HepG2 (cell line): ENCODE data around the gene PALM3. TPM values are rescaled to one million over a fixed set of nuclear protein-coding genes. Genes with fewer than 3 reads are reported as not detected.

Experiments
- BATF2 ChIP-seq: sonication (generic); formaldehyde crosslinking; IDR thresholded peaks from 2 replicates; pipeline ENCODE4 v1.8.0; 2022; ENCODE audit warnings: mild to moderate bottlenecking, missing genetic modification reagents, moderate library complexity
- CHCHD3 ChIP-seq: sonication (generic); formaldehyde crosslinking; IDR thresholded peaks from 2 replicates; pipeline ENCODE4 v1.8.0; 2022; ENCODE audit warnings: mild to moderate bottlenecking, missing genetic modification reagents, moderate library complexity
- KLF12 ChIP-seq: sonication (generic); formaldehyde crosslinking; IDR thresholded peaks from 2 replicates; pipeline ENCODE4 v1.4.0; 2020; ENCODE audit warnings: missing genetic modification reagents, borderline replicate concordance
- RXRA ChIP-seq: sonication (generic); formaldehyde crosslinking; IDR thresholded peaks from 2 replicates; pipeline ENCODE4 v1.5.1; 2020; ENCODE audit warnings: missing genetic modification reagents
- SETDB1 ChIP-seq: sonication (generic); formaldehyde crosslinking; IDR thresholded peaks from 2 replicates; pipeline ENCODE4 v1.5.1; 2020; ENCODE audit warnings: missing genetic modification reagents, mild to moderate bottlenecking, borderline replicate concordance
- SIX1 ChIP-seq: sonication (generic); formaldehyde crosslinking; IDR thresholded peaks from 2 replicates; pipeline ENCODE4 v1.4.0; 2020; ENCODE audit warnings: missing genetic modification reagents, borderline replicate concordance
- TFDP2 ChIP-seq: sonication (generic); formaldehyde crosslinking; IDR thresholded peaks from 2 replicates; pipeline ENCODE4 v1.4.0; 2020; ENCODE audit warnings: missing genetic modification reagents
- THRA ChIP-seq: sonication (generic); formaldehyde crosslinking; IDR thresholded peaks from 2 replicates; pipeline ENCODE4 v1.4.0; 2020; ENCODE audit warnings: missing genetic modification reagents, borderline replicate concordance
- ZFP41 ChIP-seq: sonication (generic); formaldehyde crosslinking; IDR thresholded peaks from 2 replicates; pipeline ENCODE4 v1.4.0; 2020; ENCODE audit warnings: mild to moderate bottlenecking, missing genetic modification reagents, borderline replicate concordance
- ZGPAT ChIP-seq: IDR thresholded peaks from 2 replicates; pipeline ENCODE4 v1.6.1; 2016; ENCODE audit warnings: mild to moderate bottlenecking
- ZKSCAN1 ChIP-seq: fragments of 150-350 bp; IDR thresholded peaks from 2 replicates; pipeline ENCODE4 v1.6.1; 2014; ENCODE audit warnings: low read length
- ZMAT5 ChIP-seq: sonication (generic); formaldehyde crosslinking; IDR thresholded peaks from 2 replicates; pipeline ENCODE4 v1.5.0; 2020; ENCODE audit warnings: mild to moderate bottlenecking, low read depth, missing genetic modification reagents, borderline replicate concordance
- ZNF143 ChIP-seq: sonication (generic); formaldehyde crosslinking; IDR thresholded peaks from 2 replicates; pipeline ENCODE4 v1.4.0; 2020; ENCODE audit warnings: missing genetic modification reagents
- ZNF280D ChIP-seq: sonication (generic); formaldehyde crosslinking; IDR thresholded peaks from 2 replicates; pipeline ENCODE4 v1.5.1; 2020; ENCODE audit warnings: mild to moderate bottlenecking, missing genetic modification reagents
- ZNF3 ChIP-seq: IDR thresholded peaks from 2 replicates; pipeline ENCODE4 v1.7.0; 2017; ENCODE audit warnings: inconsistent platforms
- ZNF354B ChIP-seq: sonication (generic); formaldehyde crosslinking; IDR thresholded peaks from 2 replicates; pipeline ENCODE4 v1.8.0; 2022; ENCODE audit warnings: mild to moderate bottlenecking, missing genetic modification reagents
- ZNF468 ChIP-seq: sonication (generic); formaldehyde crosslinking; IDR thresholded peaks from 2 replicates; pipeline ENCODE4 v1.8.0; 2022; ENCODE audit warnings: mild to moderate bottlenecking, moderate library complexity, missing genetic modification reagents
- polyA plus RNA-seq, 8 experiments: library from polyadenylated mRNA; depleted of rRNA in 3 of 8; stranded (reverse) in 7 of 8; unstranded in 1 of 8; fragments of >200 nt; fragmentation: Illumina TruSeq in 4 of 8; extraction: Trizol in 4 of 8; gene quantifications; 2 replicates each; pipeline versions ENCODE4 v1.2.1 to v1.2.3, GENCODE V29; 2011 to 2016; ENCODE audit warnings: low read depth in 4 of 8, missing spikeins in 1 of 8, mixed read lengths in 1 of 8; ENCODE audit not compliant: insufficient read depth in 1 of 8
- total RNA-seq, 5 experiments: library from RNA; depleted of rRNA; stranded (reverse); fragments of >200 nt; fragmentation: Illumina TruSeq; extraction: Trizol; gene quantifications; 2 replicates each; pipeline ENCODE4 v1.2.3, GENCODE V29; 2016; ENCODE audit warnings: low read depth in 1 of 5

Gene PALM3
- total and polyA plus RNA-seq, 2 of the 13 experiments (the other 11 are each of a cell fraction or from before 2014, with no cell fraction given) = 0.79 to 2.4 TPM

GRCh38 chr19:14031719-14032480 lies 30.0 kb downstream of the PALM3 start, which contains the start of gene IL27RA (continued):
- TF ChIP-seq KLF12 (CRISPR knock-in tag) (no peak), ZFP41 (no peak), SIX1 (CRISPR knock-in tag) (no peak), ZGPAT (CRISPR knock-in tag) (no peak; the same call in 1 of the 2 replicates), ZNF468 (0 out of 2 replicates have a peak, but pooled peaks have one; percentile 25), THRA (CRISPR knock-in tag) (peak; percentile 38; the same call in 1 of the 2 replicates), BATF2 (CRISPR knock-in tag) (no peak), TFDP2 (peak; percentile 65; the same call in 1 of the 2 replicates), ZMAT5 (CRISPR knock-in tag) (no peak), SETDB1 (no peak), ZNF354B (CRISPR knock-in tag) (no peak), ZNF143 (CRISPR knock-in tag) (no peak), RXRA (CRISPR knock-in tag) (peak; percentile 58; the same call in 1 of the 2 replicates), ZNF280D (no peak), ZKSCAN1 (no peak), CHCHD3 (CRISPR knock-in tag) (no peak), ZNF3 (no peak)
